Loucy (cell line): ENCODE measurements around the gene DENND2A.
A peak's percentile ranks its signal among the peaks of the same experiment; 100 is the strongest.

Experiments
- H2AFZ ChIP-seq: fragments of 200-600 bp; sonication (generic); 2 replicates; pipeline ENCODE4 v1.6.0; 2016; ENCODE audit warnings: antibody characterized with exemption, mild to moderate bottlenecking, low read length, moderate library complexity
- H3F3A ChIP-seq: fragments of 200-600 bp; 2 replicates; pipeline ENCODE4 v1.6.0; 2016; ENCODE audit warnings: antibody characterized with exemption, low read depth, mild to moderate bottlenecking
- H3K27me3 ChIP-seq: fragments of 200-600 bp; sonication (generic); 2 replicates; pipeline ENCODE4 v1.6.1; 2014; ENCODE audit warnings: low read length, mild to moderate bottlenecking; ENCODE audit not compliant: insufficient read depth, poor library complexity, severe bottlenecking
- H3K36me3 ChIP-seq: fragments of 200-600 bp; sonication (generic); 2 replicates; pipeline ENCODE4 v1.6.1; 2016; ENCODE audit warnings: low read length; ENCODE audit not compliant: insufficient read depth
- H3K4me1 ChIP-seq: fragments of 200-600 bp; sonication (generic); 2 replicates; pipeline ENCODE4 v1.5.1; 2014; ENCODE audit warnings: low read length, mild to moderate bottlenecking; ENCODE audit not compliant: insufficient read depth, poor library complexity, severe bottlenecking
- H3K4me2 ChIP-seq: fragments of 200-600 bp; sonication (generic); 2 replicates; pipeline ENCODE4 v1.6.0; 2014; ENCODE audit warnings: antibody characterized with exemption, low read length, low read depth, mild to moderate bottlenecking; ENCODE audit not compliant: poor library complexity, severe bottlenecking
- H3K4me3 ChIP-seq: fragments of 200-600 bp; sonication (generic); 2 replicates; pipeline ENCODE4 v1.5.1; 2014; ENCODE audit warnings: low read length, mild to moderate bottlenecking, mixed read lengths; ENCODE audit not compliant: poor library complexity, severe bottlenecking
- H3K79me2 ChIP-seq: fragments of 200-600 bp; sonication (generic); 2 replicates; pipeline ENCODE4 v1.6.1; 2014; ENCODE audit warnings: low read length; ENCODE audit not compliant: insufficient read depth
- H3K9ac ChIP-seq: fragments of 200-600 bp; sonication (generic); 2 replicates; pipeline ENCODE4 v1.6.0; 2014; ENCODE audit warnings: mild to moderate bottlenecking, low read depth, low read length, moderate library complexity; ENCODE audit not compliant: poor library complexity, severe bottlenecking
- H3K9me2 ChIP-seq: fragments of 200-600 bp; sonication (generic); replicated peaks from 2 replicates; pipeline ENCODE4 v1.6.1; 2016; ENCODE audit warnings: low read depth, low read length, mixed read lengths
- H3K9me3 ChIP-seq: fragments of 200-600 bp; sonication (generic); 2 replicates; pipeline ENCODE4 v1.6.1; 2014; ENCODE audit warnings: mild to moderate bottlenecking, antibody characterized with exemption, low read length, low read depth; ENCODE audit not compliant: insufficient read depth
- H4K20me1 ChIP-seq: fragments of 200-600 bp; sonication (generic); 2 replicates; pipeline ENCODE4 v1.6.0; 2014; ENCODE audit warnings: antibody characterized with exemption, low read length, mild to moderate bottlenecking; ENCODE audit not compliant: insufficient read depth, poor library complexity, severe bottlenecking
- CTCF ChIP-seq: fragments of 200-600 bp; sonication (generic); conservative IDR thresholded peaks from 2 replicates; pipeline ENCODE4 v1.5.1; 2014; ENCODE audit warnings: mild to moderate bottlenecking, antibody characterized with exemption, low read length
- EZH2phosphoT487 ChIP-seq: fragments of 200-600 bp; IDR thresholded peaks from 2 replicates; pipeline ENCODE4 v1.6.1; 2018; ENCODE audit warnings: antibody characterized with exemption, mild to moderate bottlenecking, moderate library complexity, borderline replicate concordance

DENND2A gene

GRCh38 chr7:140659856-140660255, 19.2 kb upstream of the DENND2A start:
- Histone ChIP-seq H3K4me3 (no peak overlapping the region), H3K27me3 (no peaks in the 10 kb centered on the region), H3K4me1 (peaks cover 5% of the 10 kb centered on the region), H3K9me2 (no peaks in the 10 kb centered on the region), H4K20me1 (no peaks in the 10 kb centered on the region), H3K4me2 (no peak overlapping the region), H3F3A (no peaks in the 10 kb centered on the region), H3K36me3 (no peaks in the 10 kb centered on the region), H2AFZ (no peak overlapping the region), H3K9ac (no peak overlapping the region), H3K9me3 (no peaks in the 10 kb centered on the region), H3K79me2 (no peaks in the 10 kb centered on the region)
- TF ChIP-seq CTCF (no peak), EZH2phosphoT487 (no peak)

GRCh38 chr7:140657891-140658290, 17.3 kb upstream of the DENND2A start:
- no peaks in the 10 kb centered on the region for H3K79me2 ChIP-seq
- H3K9me3 ChIP-seq: no peaks in the 10 kb centered on the region
- no peaks in the 10 kb centered on the region for H3K9me2 ChIP-seq
- H2AFZ ChIP-seq: no peak overlapping the region
- no peaks in the 10 kb centered on the region for H3K36me3 ChIP-seq
- no peak overlapping the region for H3K4me2 ChIP-seq
- H3K9ac ChIP-seq: no peak overlapping the region
- H4K20me1 ChIP-seq: no peaks in the 10 kb centered on the region
- no peak for TF ChIP-seq EZH2phosphoT487
- no peak for TF ChIP-seq CTCF
- no peak overlapping the region for H3K4me3 ChIP-seq
- H3F3A ChIP-seq: no peaks in the 10 kb centered on the region
- peaks cover 5% of the 10 kb centered on the region for H3K4me1 ChIP-seq
- H3K27me3 ChIP-seq: no peaks in the 10 kb centered on the region

- H4K20me1 ChIP-seq: no peaks in the 10 kb centered on the region
- H2AFZ ChIP-seq: peak overlapping the region; percentile 91
- H3K79me2 ChIP-seq: no peaks in the 10 kb centered on the region
- H3F3A ChIP-seq: no peaks in the 10 kb centered on the region
- H3K4me2 ChIP-seq: peak overlapping the region; percentile 54
- H3K4me3 ChIP-seq: no peak overlapping the region
- H3K27me3 ChIP-seq: no peaks in the 10 kb centered on the region
- H3K9me2 ChIP-seq: no peaks in the 10 kb centered on the region
- peak overlapping the region; percentile 48 for H3K9ac ChIP-seq
- no peaks in the 10 kb centered on the region for H3K9me3 ChIP-seq
- no peaks in the 10 kb centered on the region for H3K36me3 ChIP-seq
- peaks cover 5% of the 10 kb centered on the region for H3K4me1 ChIP-seq
- no peak for TF ChIP-seq EZH2phosphoT487
- no peak for TF ChIP-seq CTCF
Measured at GRCh38 chr7:140656548-140657515, 16.2 kb upstream of the DENND2A start.
